GM12878 (cell line): ENCODE data around the gene SYT1. TPM values are rescaled to one million over a fixed set of nuclear protein-coding genes. Genes with fewer than 3 reads are reported as not detected.

ENCODE experiments used
- ATAC-seq: fragments of 200-7000 bp; cut with Tn5 transposase; 3 replicates; pipeline ENCODE4 v1.9.1; 2020; ENCODE audit warnings: mild to moderate bottlenecking, moderate library complexity
- BruUV-seq: library from RNA; stranded (reverse); fragments of 400-500 nt; replicated peaks from 2 replicates; lab custom pipeline; 2021; lab: Mats Ljungman, UMichigan
- CTCF ChIA-PET: fragments of 300-600 bp; sonication (Branson Sonifier 250); formaldehyde crosslinking; extraction: SDS; loops from one replicate; lab custom pipeline; 2021; ENCODE audit warnings: inconsistent platforms; lab: Yijun Ruan, JAX
- POLR2A ChIA-PET: fragments of 350-600 bp; formaldehyde crosslinking; extraction: SDS; loops from one replicate; lab custom pipeline; 2021; ENCODE audit warnings: inconsistent platforms; lab: Charles Lee
- RAD21 ChIA-PET: fragments of 300-600 bp; sonication (Branson Sonifier 250); formaldehyde crosslinking; loops from one replicate; lab custom pipeline; 2023; ENCODE audit warnings: antibody characterized with exemption; ENCODE audit not compliant: unreplicated experiment; lab: Charles Lee
- SMC1A ChIA-PET: fragments of 300-600 bp; sonication (Branson Sonifier 250); formaldehyde crosslinking; loops from one replicate; lab custom pipeline; 2023; ENCODE audit not compliant: unreplicated experiment, uncharacterized antibody; lab: Charles Lee
- DNase-seq: peaks from one replicate; pipeline ENCODE4 v3.0.0-alpha.2; 2011; ENCODE audit warnings: low read depth, low spot score
- FAIRE-seq: peaks from 3 replicates; lab custom pipeline; 2011; peaks lifted over from hg19 to GRCh38; lab: Jason Lieb, UNC
- H2AFZ ChIP-seq: 2 replicates; pipeline ENCODE4 v1.6.0; 2011; ENCODE audit warnings: low read depth, low read length, control low read depth; ENCODE audit not compliant: control insufficient read depth
- H3K27ac ChIP-seq: 2 replicates; pipeline ENCODE4 v1.5.1; 2011; ENCODE audit warnings: control low read depth; ENCODE audit not compliant: control insufficient read depth, insufficient read depth
- H3K27me3 ChIP-seq, 2 experiments: replicated peaks in 1 of 2; 2 replicates each; pipeline versions ENCODE4 v1.6.0 to v1.6.1; 2011; ENCODE audit warnings: low read length in 1 of 2; ENCODE audit not compliant: control insufficient read depth in 2 of 2, insufficient read depth in 2 of 2
- H3K36me3 ChIP-seq, 2 experiments: 2 replicates each; pipeline ENCODE4 v1.5.1; 2011; ENCODE audit warnings: low read length in 1 of 2; ENCODE audit not compliant: control insufficient read depth in 2 of 2, insufficient read depth in 2 of 2
- H3K4me1 ChIP-seq: 2 replicates; pipeline ENCODE4 v1.6.1; 2011; ENCODE audit warnings: mild to moderate bottlenecking, low read length, moderate library complexity, mixed read lengths; ENCODE audit not compliant: control insufficient read depth, insufficient read depth
- H3K4me2 ChIP-seq: 2 replicates; pipeline ENCODE4 v1.6.0; 2011; ENCODE audit warnings: control low read depth; ENCODE audit not compliant: control insufficient read depth, insufficient read depth
- H3K4me3 ChIP-seq: fragments of 200-600 bp; sonication (generic); 2 replicates; pipeline ENCODE4 v1.5.1; 2016
- H3K79me2 ChIP-seq: 2 replicates; pipeline ENCODE4 v1.6.0; 2011; ENCODE audit warnings: low read length; ENCODE audit not compliant: control insufficient read depth, insufficient read depth
- H3K9ac ChIP-seq: 2 replicates; pipeline ENCODE4 v1.8.0; 2011; ENCODE audit warnings: low read length, control low read depth, mixed read lengths; ENCODE audit not compliant: control insufficient read depth, insufficient read depth
- H3K9me3 ChIP-seq: replicated peaks from 3 replicates; pipeline ENCODE4 v1.5.1; 2011; ENCODE audit warnings: mild to moderate bottlenecking, low read length; ENCODE audit not compliant: control insufficient read depth, insufficient read depth
- H4K20me1 ChIP-seq: 2 replicates; pipeline ENCODE4 v1.6.0; 2011; ENCODE audit not compliant: control insufficient read depth, insufficient read depth
- E2F8 ChIP-seq: fragments of 450-650 bp; IDR thresholded peaks from 2 replicates; pipeline ENCODE4 v1.6.1; 2018; ENCODE audit warnings: mild to moderate bottlenecking, low read depth, moderate library complexity; ENCODE audit not compliant: partially characterized antibody
- NFYA ChIP-seq: IDR thresholded peaks from 2 replicates; pipeline ENCODE4 v1.6.1; 2011; ENCODE audit warnings: low read depth, mild to moderate bottlenecking, low read length, improper control_type of control experiment, borderline replicate concordance
- SUZ12 ChIP-seq: fragments of 200-600 bp; sonication (generic); IDR thresholded peaks from one replicate; pipeline ENCODE4 v1.6.1; 2018; ENCODE audit warnings: antibody characterized with exemption, mild to moderate bottlenecking; ENCODE audit not compliant: unreplicated experiment
- ZZZ3 ChIP-seq: IDR thresholded peaks from 2 replicates; pipeline ENCODE4 v1.6.1; 2011; ENCODE audit warnings: low read depth; ENCODE audit not compliant: control insufficient read depth, insufficient read length
- WGBS: methylation state at CpG from one replicate; pipeline ENCODE4 v1.1.6; 2016; ENCODE audit warnings: low lambda C conversion rate; ENCODE audit not compliant: insufficient replicate concordance, insufficient coverage; ENCODE audit errors: missing lambda C conversion rate; 5-methylcytosine and 5-hydroxymethylcytosine counted together
- in situ Hi-C: fragments of 300-500 bp; cut with MboI; formaldehyde crosslinking; loops from 9 replicates; pipeline ENCODE4 v1.14.3; 2018; ENCODE audit warnings: mixed read lengths
- intact Hi-C: fragments of 100-400 bp; cut with micrococcal nuclease; formaldehyde crosslinking; loops from one replicate; pipeline ENCODE4 v1.14.2; 2022; ENCODE audit not compliant: unreplicated experiment
- polyA plus RNA-seq, 11 experiments: library from polyadenylated mRNA; depleted of rRNA in 4 of 11; unstranded in 6 of 11; stranded (reverse) in 5 of 11; fragments of >200 nt; fragmentation: Nextera tagmentation in 4 of 11; fragmentation: Illumina TruSeq in 1 of 11; extraction: Ambion mirVana in 4 of 11; extraction: Trizol in 1 of 11; gene quantifications; 1 replicate in 1 of 11; 2 replicates in 10 of 11; pipeline versions ENCODE4 v1.2.1 to v1.2.3, GENCODE V29; 2011 to 2016; ENCODE audit warnings: inconsistent platforms in 2 of 11, missing spikeins in 2 of 11, low read depth in 1 of 11
- total RNA-seq, 4 experiments: library from RNA; depleted of rRNA in 3 of 4; stranded (reverse); fragments of >200 nt in 3 of 4; fragmentation: Illumina TruSeq in 1 of 4; extraction: Trizol in 1 of 4; gene quantifications; 2 replicates each; pipeline versions ENCODE4 v1.2.1 to v1.2.3, GENCODE V29; 2013 to 2021

The SYT1 gene
- total and polyA plus RNA-seq, 10 of the 15 experiments (the other 5 are each of a cell fraction or from before 2014, with no cell fraction given): 0.10 to 0.28 TPM; not detected in 8

GRCh38 chr12:79415746-79416435, 551.3 kb downstream of the SYT1 start:
- 29% methylated on average over 5 of the region's 5 CpGs for WGBS
- no peak for FAIRE-seq
- Histone ChIP-seq H3K4me3 (no peak overlapping the region), H3K79me2 (no peaks in the 10 kb centered on the region), H3K4me1 (no peaks in the 10 kb centered on the region), H2AFZ (no peak overlapping the region), H4K20me1 (no peaks in the 10 kb centered on the region), H3K27ac (no peak overlapping the region), H3K36me3 (no peaks in the 10 kb centered on the region), H3K9me3 (no peaks in the 10 kb centered on the region), H3K27me3 (no peaks in the 10 kb centered on the region), H3K4me2 (no peak overlapping the region), H3K9ac (no peak overlapping the region)
- no peak for ATAC-seq
- CTCF ChIA-PET: no interaction called here
- TF ChIP-seq E2F8: no peak
- no peak for TF ChIP-seq ZZZ3
- TF ChIP-seq NFYA: no peak
- TF ChIP-seq SUZ12: no peak
- in situ Hi-C loops: no loop called here
- intact Hi-C loops: no loop called here
- RAD21 ChIA-PET: no interaction called here
- SMC1A ChIA-PET: interaction anchor here (0.6 kb wide), 1 partner anchor 346 kb away, joined by 3 read pairs; no protein-coding TSS in a partner anchor
- BruUV-seq: no TSS peak
- POLR2A ChIA-PET: no interaction called here
- DNase-seq: no peak
